HEK293 (cell line): ENCODE data around the gene ACRBP.

Experiments
- KLF16 ChIP-seq: fragments of 450-650 bp; formaldehyde crosslinking; IDR thresholded peaks from 2 replicates; pipeline ENCODE4 v1.5.1; 2017; ENCODE audit warnings: missing biosample characterization, missing genetic modification characterization
- KLF7 ChIP-seq: fragments of 450-650 bp; formaldehyde crosslinking; IDR thresholded peaks from 2 replicates; pipeline ENCODE4 v1.5.1; 2016; ENCODE audit warnings: missing biosample characterization, missing genetic modification characterization, borderline replicate concordance
- PRDM1 ChIP-seq: fragments of 450-650 bp; formaldehyde crosslinking; IDR thresholded peaks from 2 replicates; pipeline ENCODE4; 2016; ENCODE audit warnings: missing biosample characterization, missing genetic modification characterization
- PRDM10 ChIP-seq: fragments of 450-650 bp; formaldehyde crosslinking; IDR thresholded peaks from 2 replicates; pipeline ENCODE4 v1.5.1; 2016; ENCODE audit warnings: missing biosample characterization, missing genetic modification characterization
- SALL2 ChIP-seq: fragments of 450-650 bp; formaldehyde crosslinking; IDR thresholded peaks from 2 replicates; pipeline ENCODE4 v1.5.0; 2017; ENCODE audit warnings: missing biosample characterization, mild to moderate bottlenecking, missing genetic modification characterization, borderline replicate concordance
- SCRT2 ChIP-seq: fragments of 450-650 bp; formaldehyde crosslinking; IDR thresholded peaks from 2 replicates; pipeline ENCODE4 v1.5.1; 2016; ENCODE audit warnings: missing biosample characterization, missing genetic modification characterization
- TSHZ1 ChIP-seq: fragments of 450-650 bp; formaldehyde crosslinking; IDR thresholded peaks from 2 replicates; pipeline ENCODE4 v1.5.1; 2016; ENCODE audit warnings: missing biosample characterization, missing genetic modification characterization, borderline replicate concordance
- YY1 ChIP-seq: fragments of 450-650 bp; formaldehyde crosslinking; IDR thresholded peaks from 2 replicates; pipeline ENCODE4 v1.5.1; 2018; ENCODE audit warnings: missing biosample characterization, missing genetic modification characterization
- ZBTB48 ChIP-seq: fragments of 450-650 bp; formaldehyde crosslinking; IDR thresholded peaks from 2 replicates; pipeline ENCODE4 v1.5.1; 2016; ENCODE audit warnings: missing biosample characterization, missing genetic modification characterization
- ZBTB8A ChIP-seq: fragments of 450-650 bp; formaldehyde crosslinking; IDR thresholded peaks from 2 replicates; pipeline ENCODE4 v1.5.1; 2016; ENCODE audit warnings: missing biosample characterization, missing genetic modification characterization
- ZFP69B ChIP-seq: fragments of 450-650 bp; formaldehyde crosslinking; IDR thresholded peaks from 2 replicates; pipeline ENCODE4 v1.5.1; 2016; ENCODE audit warnings: missing biosample characterization, missing genetic modification characterization
- ZNF10 ChIP-seq: fragments of 450-650 bp; formaldehyde crosslinking; IDR thresholded peaks from 2 replicates; pipeline ENCODE4 v1.5.1; 2017; ENCODE audit warnings: missing biosample characterization, missing genetic modification characterization
- ZNF121 ChIP-seq: fragments of 450-650 bp; formaldehyde crosslinking; IDR thresholded peaks from 2 replicates; pipeline ENCODE4 v1.5.1; 2016; ENCODE audit warnings: missing biosample characterization, missing genetic modification characterization
- ZNF155 ChIP-seq: fragments of 450-650 bp; formaldehyde crosslinking; IDR thresholded peaks from 2 replicates; pipeline ENCODE4 v1.5.1; 2016; ENCODE audit warnings: missing biosample characterization, missing genetic modification characterization
- ZNF341 ChIP-seq: fragments of 450-650 bp; formaldehyde crosslinking; IDR thresholded peaks from 2 replicates; pipeline ENCODE4; 2016; ENCODE audit warnings: low read depth, missing biosample characterization, missing genetic modification characterization
- ZNF350 ChIP-seq: fragments of 450-650 bp; formaldehyde crosslinking; IDR thresholded peaks from 2 replicates; pipeline ENCODE4 v1.5.0; 2017; ENCODE audit warnings: missing biosample characterization, mild to moderate bottlenecking, missing genetic modification characterization
- ZNF394 ChIP-seq: fragments of 450-650 bp; formaldehyde crosslinking; IDR thresholded peaks from 2 replicates; pipeline ENCODE4 v1.5.1; 2016; ENCODE audit warnings: missing biosample characterization, missing genetic modification characterization, mild to moderate bottlenecking, moderate library complexity, borderline replicate concordance
- ZNF423 ChIP-seq: fragments of 450-650 bp; formaldehyde crosslinking; IDR thresholded peaks from 2 replicates; pipeline ENCODE4 v1.5.1; 2016; ENCODE audit warnings: missing biosample characterization, missing genetic modification characterization
- ZNF621 ChIP-seq: fragments of 450-650 bp; formaldehyde crosslinking; IDR thresholded peaks from 2 replicates; pipeline ENCODE4 v1.5.1; 2017; ENCODE audit warnings: missing biosample characterization, missing genetic modification characterization
- ZNF623 ChIP-seq: fragments of 450-650 bp; formaldehyde crosslinking; IDR thresholded peaks from 2 replicates; pipeline ENCODE4 v1.5.1; 2016; ENCODE audit warnings: missing biosample characterization, missing genetic modification characterization
- ZNF707 ChIP-seq: fragments of 450-650 bp; formaldehyde crosslinking; IDR thresholded peaks from 2 replicates; pipeline ENCODE4 v1.5.1; 2016; ENCODE audit warnings: missing biosample characterization, missing genetic modification characterization
- ZNF837 ChIP-seq: fragments of 450-650 bp; formaldehyde crosslinking; IDR thresholded peaks from 2 replicates; pipeline ENCODE4 v1.5.1; 2016; ENCODE audit warnings: missing biosample characterization, missing genetic modification characterization
- ZNF843 ChIP-seq: fragments of 450-650 bp; formaldehyde crosslinking; IDR thresholded peaks from 2 replicates; pipeline ENCODE4 v1.5.1; 2016; ENCODE audit warnings: missing biosample characterization, missing genetic modification characterization
- TF ChIP-seq, protein P1 (sequence below): fragments of 450-650 bp; formaldehyde crosslinking; IDR thresholded peaks from 2 replicates; pipeline ENCODE4 v1.5.1; 2016; ENCODE audit warnings: missing biosample characterization, missing genetic modification characterization
- TF ChIP-seq, protein P2 (sequence below): fragments of 450-650 bp; formaldehyde crosslinking; IDR thresholded peaks from 2 replicates; pipeline ENCODE4 v1.5.1; 2016; ENCODE audit warnings: missing biosample characterization, missing genetic modification characterization
- TF ChIP-seq, protein P3 (sequence below): fragments of 450-650 bp; formaldehyde crosslinking; IDR thresholded peaks from 2 replicates; pipeline ENCODE4 v1.5.1; 2016; ENCODE audit warnings: missing biosample characterization, missing genetic modification characterization

Gene ACRBP

GRCh38 chr12:6688543-6688998, 41.3 kb upstream of the ACRBP start (continued):
- no peak for TF ChIP-seq TSHZ1 (tag by site-specific recombination)
- no peak for TF ChIP-seq KLF7 (tag by site-specific recombination)
- no peak; the same call in 1 of the 2 replicates for TF ChIP-seq ZNF843 (tag by site-specific recombination)
- TF ChIP-seq ZBTB8A (tag by site-specific recombination): no peak
- TF ChIP-seq ZNF623 (tag by site-specific recombination): no peak
- TF ChIP-seq ZNF394 (tag by site-specific recombination): no peak
- no peak for TF ChIP-seq ZNF423 (tag by site-specific recombination)
- no peak for TF ChIP-seq PRDM1 (tag by site-specific recombination)
- peak; percentile 49 for TF ChIP-seq KLF16 (tag by site-specific recombination)
- no peak for TF ChIP-seq ZNF10 (tag by site-specific recombination)
- TF ChIP-seq ZNF837 (tag by site-specific recombination): no peak
- TF ChIP-seq ZNF621: no peak
- TF ChIP-seq ZFP69B: no peak
- no peak for TF ChIP-seq SALL2 (tag by site-specific recombination)
- no peak for TF ChIP-seq ZNF341 (tag by site-specific recombination)
- TF ChIP-seq ZNF121: no peak
- TF ChIP-seq, protein P1, sequence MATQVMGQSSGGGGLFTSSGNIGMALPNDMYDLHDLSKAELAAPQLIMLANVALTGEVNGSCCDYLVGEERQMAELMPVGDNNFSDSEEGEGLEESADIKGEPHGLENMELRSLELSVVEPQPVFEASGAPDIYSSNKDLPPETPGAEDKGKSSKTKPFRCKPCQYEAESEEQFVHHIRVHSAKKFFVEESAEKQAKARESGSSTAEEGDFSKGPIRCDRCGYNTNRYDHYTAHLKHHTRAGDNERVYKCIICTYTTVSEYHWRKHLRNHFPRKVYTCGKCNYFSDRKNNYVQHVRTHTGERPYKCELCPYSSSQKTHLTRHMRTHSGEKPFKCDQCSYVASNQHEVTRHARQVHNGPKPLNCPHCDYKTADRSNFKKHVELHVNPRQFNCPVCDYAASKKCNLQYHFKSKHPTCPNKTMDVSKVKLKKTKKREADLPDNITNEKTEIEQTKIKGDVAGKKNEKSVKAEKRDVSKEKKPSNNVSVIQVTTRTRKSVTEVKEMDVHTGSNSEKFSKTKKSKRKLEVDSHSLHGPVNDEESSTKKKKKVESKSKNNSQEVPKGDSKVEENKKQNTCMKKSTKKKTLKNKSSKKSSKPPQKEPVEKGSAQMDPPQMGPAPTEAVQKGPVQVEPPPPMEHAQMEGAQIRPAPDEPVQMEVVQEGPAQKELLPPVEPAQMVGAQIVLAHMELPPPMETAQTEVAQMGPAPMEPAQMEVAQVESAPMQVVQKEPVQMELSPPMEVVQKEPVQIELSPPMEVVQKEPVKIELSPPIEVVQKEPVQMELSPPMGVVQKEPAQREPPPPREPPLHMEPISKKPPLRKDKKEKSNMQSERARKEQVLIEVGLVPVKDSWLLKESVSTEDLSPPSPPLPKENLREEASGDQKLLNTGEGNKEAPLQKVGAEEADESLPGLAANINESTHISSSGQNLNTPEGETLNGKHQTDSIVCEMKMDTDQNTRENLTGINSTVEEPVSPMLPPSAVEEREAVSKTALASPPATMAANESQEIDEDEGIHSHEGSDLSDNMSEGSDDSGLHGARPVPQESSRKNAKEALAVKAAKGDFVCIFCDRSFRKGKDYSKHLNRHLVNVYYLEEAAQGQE: 0 out of 2 replicates have a peak, but pooled peaks have one; percentile 5
- TF ChIP-seq ZNF707 (tag by site-specific recombination): no peak
- TF ChIP-seq YY1 (tag by site-specific recombination): no peak
- TF ChIP-seq ZNF155: no peak
- peak; percentile 84 for TF ChIP-seq PRDM10
- TF ChIP-seq, protein P2, sequence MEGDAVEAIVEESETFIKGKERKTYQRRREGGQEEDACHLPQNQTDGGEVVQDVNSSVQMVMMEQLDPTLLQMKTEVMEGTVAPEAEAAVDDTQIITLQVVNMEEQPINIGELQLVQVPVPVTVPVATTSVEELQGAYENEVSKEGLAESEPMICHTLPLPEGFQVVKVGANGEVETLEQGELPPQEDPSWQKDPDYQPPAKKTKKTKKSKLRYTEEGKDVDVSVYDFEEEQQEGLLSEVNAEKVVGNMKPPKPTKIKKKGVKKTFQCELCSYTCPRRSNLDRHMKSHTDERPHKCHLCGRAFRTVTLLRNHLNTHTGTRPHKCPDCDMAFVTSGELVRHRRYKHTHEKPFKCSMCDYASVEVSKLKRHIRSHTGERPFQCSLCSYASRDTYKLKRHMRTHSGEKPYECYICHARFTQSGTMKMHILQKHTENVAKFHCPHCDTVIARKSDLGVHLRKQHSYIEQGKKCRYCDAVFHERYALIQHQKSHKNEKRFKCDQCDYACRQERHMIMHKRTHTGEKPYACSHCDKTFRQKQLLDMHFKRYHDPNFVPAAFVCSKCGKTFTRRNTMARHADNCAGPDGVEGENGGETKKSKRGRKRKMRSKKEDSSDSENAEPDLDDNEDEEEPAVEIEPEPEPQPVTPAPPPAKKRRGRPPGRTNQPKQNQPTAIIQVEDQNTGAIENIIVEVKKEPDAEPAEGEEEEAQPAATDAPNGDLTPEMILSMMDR (tag by site-specific recombination): no peak
- TF ChIP-seq ZNF350 (tag by site-specific recombination): no peak
- no peak; the same call in 1 of the 2 replicates for TF ChIP-seq ZBTB48 (tag by site-specific recombination)
- TF ChIP-seq SCRT2: no peak
- TF ChIP-seq, protein P3, sequence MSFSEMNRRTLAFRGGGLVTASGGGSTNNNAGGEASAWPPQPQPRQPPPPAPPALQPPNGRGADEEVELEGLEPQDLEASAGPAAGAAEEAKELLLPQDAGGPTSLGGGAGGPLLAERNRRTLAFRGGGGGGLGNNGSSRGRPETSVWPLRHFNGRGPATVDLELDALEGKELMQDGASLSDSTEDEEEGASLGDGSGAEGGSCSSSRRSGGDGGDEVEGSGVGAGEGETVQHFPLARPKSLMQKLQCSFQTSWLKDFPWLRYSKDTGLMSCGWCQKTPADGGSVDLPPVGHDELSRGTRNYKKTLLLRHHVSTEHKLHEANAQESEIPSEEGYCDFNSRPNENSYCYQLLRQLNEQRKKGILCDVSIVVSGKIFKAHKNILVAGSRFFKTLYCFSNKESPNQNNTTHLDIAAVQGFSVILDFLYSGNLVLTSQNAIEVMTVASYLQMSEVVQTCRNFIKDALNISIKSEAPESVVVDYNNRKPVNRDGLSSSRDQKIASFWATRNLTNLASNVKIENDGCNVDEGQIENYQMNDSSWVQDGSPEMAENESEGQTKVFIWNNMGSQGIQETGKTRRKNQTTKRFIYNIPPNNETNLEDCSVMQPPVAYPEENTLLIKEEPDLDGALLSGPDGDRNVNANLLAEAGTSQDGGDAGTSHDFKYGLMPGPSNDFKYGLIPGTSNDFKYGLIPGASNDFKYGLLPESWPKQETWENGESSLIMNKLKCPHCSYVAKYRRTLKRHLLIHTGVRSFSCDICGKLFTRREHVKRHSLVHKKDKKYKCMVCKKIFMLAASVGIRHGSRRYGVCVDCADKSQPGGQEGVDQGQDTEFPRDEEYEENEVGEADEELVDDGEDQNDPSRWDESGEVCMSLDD: no peak; the same call in 1 of the 2 replicates
